Measurements from ENCODE around the gene AKIRIN1.
"Not testable (repeated sequence)": the region's sequence is repeated elsewhere in the genome, so short reads cannot be mapped to it uniquely, and the experiment has no call there.

The AKIRIN1 gene

GRCh38 chr1:38997034-38997900, 6.2 kb downstream of the AKIRIN1 start:
- no peak for DNase-seq

- DNase-seq: no peak
Measured at GRCh38 chr1:38997901-38998190, 6.8 kb downstream of the AKIRIN1 start.

DNA sequence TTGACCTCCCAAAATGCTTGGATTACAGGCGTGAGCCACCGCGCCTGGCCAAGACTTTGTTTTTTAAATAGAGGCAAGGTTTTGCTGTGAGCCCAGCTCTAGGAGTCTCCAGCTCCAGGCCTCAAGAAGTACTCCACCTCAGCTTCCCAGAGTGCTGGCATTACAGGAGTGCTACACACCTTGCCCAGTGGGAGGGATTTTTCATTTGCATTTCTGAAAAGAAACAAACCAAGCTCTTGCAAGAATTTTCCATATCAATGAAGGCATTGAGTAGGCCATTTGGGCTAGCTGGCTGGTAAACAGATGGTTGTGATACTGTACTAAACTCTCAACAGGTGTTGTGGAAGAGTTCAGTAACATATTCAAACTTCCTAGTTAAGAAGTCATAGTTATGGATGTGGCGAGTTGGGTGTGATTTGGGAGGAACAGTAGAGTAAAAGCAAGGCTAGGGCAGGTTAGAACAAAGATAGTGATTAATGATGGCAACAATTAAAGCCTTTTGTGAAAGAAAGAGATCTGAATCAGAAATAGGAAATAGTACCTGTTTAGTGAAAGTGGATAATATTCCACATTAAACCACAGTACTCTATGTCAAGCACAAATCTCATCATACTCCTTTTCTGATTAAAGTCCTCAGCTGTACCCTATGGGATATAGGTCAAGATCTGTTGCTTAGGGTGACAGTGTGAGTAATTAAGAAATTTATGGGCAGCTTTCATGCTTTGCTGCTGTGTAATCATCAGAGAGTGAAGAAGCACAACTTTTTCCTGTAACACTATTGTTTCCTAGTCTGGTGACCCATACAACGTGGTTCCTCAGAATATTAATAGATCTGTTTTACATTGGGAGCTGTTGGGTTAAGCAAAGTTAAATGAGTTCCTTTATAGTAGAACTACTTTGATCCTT, 10.7 kb downstream of the AKIRIN1 start:
- DNase-seq: no peak

DNA sequence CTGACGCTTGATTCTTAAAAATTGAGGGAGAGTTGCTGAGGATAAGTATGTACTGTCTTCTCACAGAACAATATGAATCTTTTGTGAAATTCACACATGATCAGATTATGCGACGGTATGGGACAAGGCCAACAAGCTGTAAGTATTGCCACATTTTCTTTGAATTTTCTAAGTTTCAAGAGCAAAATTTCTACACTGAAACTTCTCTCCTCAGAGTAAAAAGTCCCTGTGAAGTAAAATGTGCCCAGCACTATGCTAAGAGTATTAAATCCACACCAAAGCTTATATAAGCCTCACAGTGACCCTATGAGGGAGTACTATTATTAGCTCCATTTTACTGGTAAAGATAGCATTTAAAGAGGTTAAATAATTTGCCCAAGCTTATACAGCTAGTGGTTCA, 12.2 kb downstream of the AKIRIN1 start:
- DNase-seq: no peak

DNA sequence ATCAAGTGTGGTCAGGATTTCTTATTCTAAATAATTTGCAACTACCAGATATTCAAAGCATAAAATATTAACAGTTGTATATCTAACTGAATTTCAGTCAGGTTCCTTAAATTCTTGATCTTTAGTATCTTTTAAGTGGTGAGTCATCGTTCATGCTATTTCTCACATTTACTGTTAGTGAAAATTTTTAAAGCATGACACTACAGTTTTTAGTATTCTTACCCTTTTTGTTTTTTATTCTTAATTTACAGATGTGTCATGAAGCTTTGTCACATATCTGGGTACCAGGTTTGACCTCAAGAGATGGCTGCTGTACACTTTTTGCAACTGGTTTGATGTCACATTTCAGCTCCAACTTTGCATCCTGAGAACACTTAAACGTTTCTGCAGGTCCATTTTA, 12.7 kb downstream of the AKIRIN1 start:
- DNase-seq: no peak

DNA sequence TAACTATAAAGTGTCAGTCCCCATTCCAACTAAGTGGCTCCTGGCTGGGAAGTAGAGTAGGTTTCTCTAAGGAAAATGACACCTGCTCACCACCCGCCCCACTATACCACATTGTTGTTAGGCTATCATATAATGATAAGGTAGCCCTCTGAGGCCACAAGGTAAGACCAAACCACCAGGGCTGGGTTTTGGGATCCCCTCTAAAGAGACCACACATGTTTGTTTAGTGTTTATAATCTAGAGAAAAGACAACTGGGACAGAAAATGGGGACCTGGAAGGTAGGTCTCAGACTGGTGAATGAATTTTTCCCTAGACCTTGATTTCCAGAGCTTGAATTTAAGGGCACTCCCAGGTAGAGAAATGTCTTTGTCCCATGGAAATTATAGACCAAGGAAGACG, 15.2 kb downstream of the AKIRIN1 start:
- DNase-seq: no peak

DNA sequence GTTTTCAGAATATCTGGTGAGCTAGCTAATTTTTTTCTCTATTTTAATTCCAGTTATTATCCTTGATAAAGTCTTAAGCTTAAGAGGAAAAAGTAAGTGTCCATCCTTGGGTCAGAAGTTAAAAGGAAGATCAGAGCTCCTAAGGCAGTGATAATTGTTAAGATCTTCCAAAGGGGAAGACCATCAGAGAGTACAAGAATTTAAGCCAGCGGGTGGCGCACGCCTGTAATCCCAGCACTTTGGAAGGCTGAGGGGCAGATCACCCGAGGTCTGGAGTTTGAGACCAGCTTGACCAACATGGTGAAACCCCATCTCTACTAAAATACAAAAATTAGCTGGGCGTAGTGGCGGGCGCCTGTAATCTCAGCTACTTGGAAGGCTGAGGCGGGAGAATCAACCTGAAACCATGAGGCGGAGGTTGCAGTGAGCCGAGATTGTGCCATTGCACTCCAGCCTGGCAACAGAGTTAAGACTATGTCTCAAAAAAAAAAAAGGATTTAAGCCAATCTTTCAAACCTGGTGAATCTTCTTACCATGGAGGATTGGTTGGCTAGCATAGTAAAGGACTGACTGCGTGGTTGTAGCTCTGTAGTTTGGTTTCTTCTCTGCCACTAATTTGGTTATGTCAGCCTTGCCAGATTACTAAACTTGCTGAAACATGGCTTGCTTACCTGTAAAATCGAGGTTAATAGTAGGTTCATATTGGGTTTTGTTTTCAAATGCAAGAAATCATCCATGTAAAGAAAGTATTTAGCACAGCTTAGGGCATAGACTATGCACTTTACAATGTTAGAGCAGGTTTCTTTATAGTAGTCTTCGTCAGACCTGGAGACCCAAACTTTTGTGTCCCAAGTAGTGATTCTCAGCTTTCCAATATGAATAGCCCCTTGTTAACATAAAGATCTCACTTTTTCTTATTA, 15.9 kb downstream of the AKIRIN1 start:
- DNase-seq: no peak

DNA sequence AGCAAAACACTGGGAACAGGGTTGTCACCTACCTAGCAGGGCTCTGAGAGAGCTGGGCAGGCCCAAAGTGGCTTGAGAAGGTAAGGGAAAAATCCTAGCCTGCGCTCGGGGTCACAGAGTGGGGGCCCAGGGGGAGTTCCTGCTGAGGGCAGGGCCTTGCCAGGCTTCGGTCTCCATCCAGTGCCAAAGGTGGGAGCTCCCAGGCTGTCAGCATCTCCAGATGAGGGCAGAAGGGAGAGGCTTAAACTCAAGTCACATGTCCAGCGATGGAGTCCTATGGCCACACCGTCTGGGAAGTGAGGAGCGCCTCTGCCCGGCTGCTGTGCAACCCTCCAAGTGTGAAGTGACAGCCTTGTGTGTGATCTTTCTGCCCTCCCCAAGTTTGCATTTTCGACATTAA, 23.9 kb downstream of the AKIRIN1 start:
- DNase-seq: not testable (repeated sequence)

- DNase-seq: no peak
Measured at GRCh38 chr1:39016604-39017171, 25.6 kb downstream of the AKIRIN1 start.

DNA sequence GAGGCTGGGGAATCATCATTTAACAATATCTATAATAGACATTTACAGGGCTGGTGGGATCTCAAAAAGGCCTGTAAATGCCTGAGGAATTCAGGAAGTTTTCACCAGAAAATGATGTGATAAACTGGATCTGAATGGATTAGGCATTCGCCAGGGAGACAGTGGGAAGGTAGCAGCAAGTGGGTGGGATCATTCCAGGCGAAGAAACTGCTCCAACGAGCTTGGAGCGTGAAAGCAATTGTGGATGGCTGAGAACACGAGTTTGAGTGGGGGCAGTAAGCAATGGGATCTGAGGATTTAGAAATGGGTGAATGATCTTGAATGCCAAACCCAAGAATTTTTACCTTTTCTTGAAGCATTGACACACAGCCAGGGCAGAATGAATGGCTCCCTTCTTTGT, 26.2 kb downstream of the AKIRIN1 start:
- no peak for DNase-seq

- not testable (repeated sequence) for DNase-seq
Measured at GRCh38 chr1:39020494-39020893, 29.4 kb downstream of the AKIRIN1 start.

- DNase-seq: no peak
Measured at GRCh38 chr1:39021426-39021825, 30.4 kb downstream of the AKIRIN1 start.

DNA sequence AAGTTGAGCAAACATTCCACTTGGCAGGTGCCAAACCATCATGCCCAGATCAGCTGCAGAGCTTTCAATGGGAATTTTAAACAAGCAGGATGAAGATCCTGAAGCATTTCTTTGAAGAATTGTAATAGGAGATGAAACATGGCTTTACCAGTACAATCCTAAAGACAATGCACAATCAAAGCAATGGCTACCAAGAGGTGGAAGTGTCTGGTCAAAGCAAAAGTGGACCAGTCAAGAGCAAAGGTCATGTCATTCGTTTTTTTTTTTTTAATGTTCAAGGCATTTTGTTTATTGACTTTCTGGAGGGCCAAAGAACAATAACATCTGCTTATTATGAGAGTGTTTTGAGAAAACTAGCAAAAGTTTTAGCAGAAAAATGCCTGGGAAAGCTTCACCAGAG, 32.1 kb downstream of the AKIRIN1 start:
- no peak for DNase-seq

DNA sequence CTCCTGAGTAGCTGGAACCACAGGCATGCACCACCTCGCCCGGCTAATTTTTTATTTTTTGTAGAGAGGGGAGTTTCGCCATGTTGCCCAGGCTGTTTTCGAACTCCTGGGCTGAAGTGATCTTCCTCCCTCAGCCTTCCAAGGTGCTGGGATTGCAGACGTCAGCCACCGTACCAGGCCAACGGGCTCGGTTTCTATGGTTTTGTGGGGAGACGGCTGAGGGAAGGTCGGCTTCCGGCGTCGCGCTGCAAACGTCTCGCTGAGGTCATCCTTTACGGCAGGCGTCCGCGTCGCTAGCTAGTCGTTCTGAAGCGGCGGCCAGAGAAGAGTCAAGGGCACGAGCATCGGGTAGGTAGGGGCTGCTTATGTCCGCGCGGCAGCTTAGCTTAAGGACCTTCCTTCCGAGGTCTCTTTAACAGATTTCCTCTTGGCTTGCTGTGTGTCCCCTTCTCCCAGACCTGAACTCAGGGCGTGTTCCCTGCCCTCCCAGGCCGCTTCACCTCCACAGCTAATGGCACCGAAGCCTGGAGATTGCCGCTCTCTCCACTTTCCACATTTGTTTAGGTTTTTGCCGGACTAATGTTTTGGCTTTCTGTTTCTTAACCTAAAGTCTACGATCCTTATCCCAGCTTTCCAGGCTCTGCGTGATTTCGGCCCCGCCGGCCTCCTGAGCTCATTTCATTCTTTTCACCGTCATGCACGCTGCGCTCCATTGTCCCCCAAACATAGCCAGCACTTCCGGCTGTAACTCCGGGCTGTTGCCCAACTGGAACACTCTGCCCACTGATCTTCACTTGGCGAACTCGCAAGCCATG, 35.2 kb downstream of the AKIRIN1 start, which contains the start of gene NDUFS5:
NDUFS5 (plus strand) TSS at position 300 of the 815 bp plus-strand sequence. CDS start 2,375 bp downstream, outside the sequence.
- peak; percentile 94 for DNase-seq

DNA sequence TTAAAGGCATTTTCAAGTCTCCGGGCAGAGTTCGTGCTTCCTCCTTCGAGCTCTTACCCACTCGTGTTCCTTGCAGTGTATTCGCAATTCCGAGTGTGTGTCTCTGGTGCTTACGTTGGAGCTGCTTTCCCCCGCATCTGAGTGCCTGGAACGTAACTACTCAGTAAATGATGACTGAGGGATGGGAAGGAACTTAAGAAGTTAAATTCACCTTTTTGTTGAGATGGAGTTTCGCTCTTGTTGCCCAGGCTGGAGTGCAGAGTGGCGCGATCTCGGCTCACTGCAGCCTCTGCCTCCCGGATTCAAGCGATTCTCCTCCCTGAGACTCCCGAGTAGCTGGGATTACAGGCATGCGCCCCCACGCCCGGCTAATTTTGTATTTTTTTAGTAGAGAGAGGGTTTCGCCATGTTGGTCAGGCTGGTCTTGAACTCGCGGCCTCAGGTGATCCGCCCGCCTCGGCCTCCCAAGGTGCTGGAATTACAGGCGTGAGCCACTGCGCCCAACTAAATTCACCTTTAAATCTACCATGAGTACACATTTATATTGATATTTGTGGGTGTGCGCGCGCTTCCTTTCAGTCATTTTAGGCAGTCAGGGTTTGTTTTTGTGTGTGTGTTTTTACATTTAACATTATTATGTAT, 35.9 kb downstream of the AKIRIN1 start:
- peak; percentile 15 for DNase-seq

GRCh38 chr1:39034114-39034654, 43.1 kb downstream of the AKIRIN1 start:
- no peak for DNase-seq

DNA sequence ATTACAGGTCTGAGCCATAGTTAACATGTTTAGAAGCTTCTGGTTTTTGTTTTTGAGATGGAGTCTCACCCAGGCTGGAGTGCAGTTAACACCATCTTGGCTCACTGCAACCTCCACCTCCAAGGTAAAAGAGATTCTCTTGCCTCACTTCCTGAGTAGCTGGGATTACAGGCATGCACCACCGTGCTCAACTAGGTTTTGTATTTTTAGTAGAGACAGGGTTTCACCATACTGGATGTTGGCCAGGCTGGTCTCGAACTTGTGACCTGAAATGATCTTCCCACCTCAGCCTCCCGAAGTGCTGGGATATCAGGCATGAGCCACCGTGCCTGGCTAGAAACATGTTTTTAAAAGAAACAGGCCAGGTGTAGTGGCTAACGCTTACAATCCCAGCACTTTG, 45.6 kb downstream of the AKIRIN1 start:
- no peak for DNase-seq

- DNase-seq: no peak
Measured at GRCh38 chr1:39043513-39043912, 52.4 kb downstream of the AKIRIN1 start.

DNA sequence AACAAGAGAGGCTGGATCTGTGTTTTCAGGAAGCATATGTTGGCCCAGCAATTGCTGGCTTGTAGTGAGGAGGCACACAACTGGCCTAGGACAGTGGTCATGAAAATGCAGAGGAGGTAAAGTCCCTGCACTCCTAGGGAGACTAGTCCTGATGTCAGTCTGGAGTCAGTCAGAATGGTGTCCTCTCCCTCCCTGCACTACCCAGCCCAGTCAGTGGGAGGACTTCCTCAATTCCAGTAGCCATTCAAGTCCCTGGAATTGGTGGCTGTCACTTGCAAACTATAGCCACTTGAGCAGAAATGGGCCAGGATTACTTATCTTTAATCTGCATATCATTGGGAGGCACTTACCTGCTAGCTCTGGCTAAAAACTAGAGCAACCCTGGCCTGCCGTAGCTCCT, 53.7 kb downstream of the AKIRIN1 start:
- no peak for DNase-seq

DNA sequence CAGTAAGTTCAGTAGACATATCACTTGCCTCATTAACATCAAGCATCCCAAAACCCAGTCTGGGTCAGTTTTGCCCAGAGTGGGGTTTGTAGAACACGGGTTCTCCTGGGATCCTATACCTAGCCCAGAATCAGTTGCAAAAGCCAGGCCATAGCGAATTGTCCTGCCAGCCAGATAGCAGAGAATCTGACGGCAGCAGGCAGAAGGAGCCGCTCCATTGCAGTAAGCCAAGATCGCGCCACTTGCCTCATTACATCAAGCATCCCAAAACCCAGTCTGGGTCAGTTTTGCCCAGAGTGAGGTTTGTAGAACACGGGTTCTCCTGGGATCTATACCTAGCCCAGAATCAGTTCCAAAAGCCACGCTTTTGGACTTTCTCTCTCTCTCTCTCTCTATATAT, 54.2 kb downstream of the AKIRIN1 start:
- DNase-seq: no peak

Measured in RPMI8226 (cell line).